HG03342 (cell line): ENCODE results near the gene ITGB7.

Experiments
- ATAC-seq: cut with Tn5 transposase; IDR thresholded peaks from one replicate; pipeline ENCODE4 v1.9.1; 2021; ENCODE audit warnings: mild to moderate bottlenecking, moderate library complexity; ENCODE audit not compliant: unreplicated experiment

ITGB7 gene

DNA sequence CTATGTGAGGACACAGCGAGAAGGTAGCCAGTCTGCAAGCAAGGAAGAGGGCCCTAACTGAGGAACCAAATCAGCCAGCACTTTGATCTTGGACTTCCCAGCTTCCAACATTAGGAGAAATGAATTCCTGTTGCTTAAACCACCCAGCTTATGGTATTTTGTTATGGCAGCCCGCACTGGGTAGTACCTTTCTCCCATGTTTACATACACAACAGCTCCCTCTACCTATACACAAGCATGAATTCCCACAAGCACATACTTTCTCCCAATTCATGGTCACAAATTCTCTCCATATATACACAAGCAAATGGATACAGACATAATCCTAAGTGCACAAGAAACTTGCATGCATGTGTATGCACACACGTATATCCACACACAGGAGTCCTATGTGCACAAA is 7.4 kb downstream of the ITGB7 start:
- ATAC-seq: no peak

DNA sequence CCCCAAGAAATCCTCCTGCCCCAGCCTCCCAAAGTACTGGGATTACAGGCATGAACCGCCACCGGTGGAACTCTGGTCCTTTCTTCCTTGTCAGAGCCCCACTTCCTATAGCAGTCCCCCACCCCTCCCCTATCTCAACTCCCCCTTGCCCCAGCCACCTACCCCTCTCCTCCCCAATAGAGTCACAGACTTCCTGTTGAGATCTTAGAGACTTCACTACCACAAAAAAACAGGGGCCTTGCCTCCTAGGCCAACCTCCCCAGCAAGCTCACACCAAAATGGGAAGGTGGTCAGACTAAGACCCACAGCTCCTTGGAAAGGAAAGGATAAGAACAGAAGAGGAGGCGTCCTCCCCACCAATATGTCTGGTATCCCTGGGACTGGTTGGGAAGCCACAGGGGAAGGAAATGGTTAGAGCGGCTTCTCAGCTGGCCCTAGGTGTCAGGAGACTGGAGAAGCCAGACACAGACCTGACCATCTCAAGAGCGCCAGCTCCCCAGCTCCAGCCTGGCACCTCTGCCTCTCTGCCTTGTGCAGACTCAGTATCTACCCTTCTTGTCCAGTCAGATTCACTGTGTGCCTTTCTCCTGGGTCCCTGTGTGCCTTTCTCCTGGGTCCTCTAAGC is 8.5 kb downstream of the ITGB7 start:
- ATAC-seq: no peak

DNA sequence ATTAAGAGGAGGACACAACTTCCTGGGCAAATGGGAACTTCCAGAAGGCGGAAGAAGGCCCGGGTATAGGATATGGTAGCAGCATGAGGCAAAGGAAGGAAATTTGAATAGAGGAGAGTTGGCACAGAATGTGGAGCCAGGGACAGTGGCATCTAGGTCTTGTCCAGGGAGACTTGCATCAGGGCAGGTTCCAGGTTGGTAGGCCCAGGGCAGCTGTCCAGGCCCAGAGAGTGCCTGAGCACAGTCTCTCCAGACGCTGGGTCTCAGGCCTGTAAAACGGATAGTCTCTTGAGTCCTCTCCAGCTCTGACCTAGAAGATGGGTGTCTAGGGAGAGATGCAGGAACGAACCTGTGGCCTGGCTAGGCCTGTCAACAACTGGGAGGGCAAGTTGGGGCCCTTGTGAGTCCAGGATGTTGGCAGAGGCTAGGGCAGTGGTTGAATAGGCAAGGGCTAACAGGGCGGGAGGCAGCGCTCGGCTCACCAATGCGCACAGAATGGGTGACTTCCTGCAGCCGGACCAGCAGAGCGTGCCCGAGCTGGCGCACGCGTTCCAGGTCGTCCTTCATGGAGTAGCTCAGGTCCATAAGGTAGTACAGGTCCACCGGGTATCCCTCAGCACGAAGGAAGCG is 9.9 kb downstream of the ITGB7 start:
- no peak for ATAC-seq

DNA sequence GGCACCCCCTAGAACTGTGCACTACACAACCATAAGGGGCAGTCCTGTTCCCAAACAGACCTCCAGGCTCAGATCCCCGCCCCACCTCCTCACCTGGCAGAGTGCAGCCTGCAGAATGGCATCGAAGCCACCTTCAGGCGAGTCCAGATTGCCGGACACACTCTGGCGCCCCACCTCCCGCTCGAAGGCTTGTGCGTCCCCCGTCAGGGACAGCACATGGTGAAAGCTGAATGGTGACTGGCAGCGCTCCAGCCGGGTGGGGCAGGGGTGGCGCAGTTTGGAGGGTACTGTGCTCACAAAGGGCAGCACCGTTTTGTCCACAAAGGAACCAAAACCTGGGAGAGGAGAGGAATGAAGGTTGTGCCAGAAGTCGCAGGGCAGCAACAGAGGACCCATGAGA is 10.6 kb downstream of the ITGB7 start:
- ATAC-seq: no peak

DNA sequence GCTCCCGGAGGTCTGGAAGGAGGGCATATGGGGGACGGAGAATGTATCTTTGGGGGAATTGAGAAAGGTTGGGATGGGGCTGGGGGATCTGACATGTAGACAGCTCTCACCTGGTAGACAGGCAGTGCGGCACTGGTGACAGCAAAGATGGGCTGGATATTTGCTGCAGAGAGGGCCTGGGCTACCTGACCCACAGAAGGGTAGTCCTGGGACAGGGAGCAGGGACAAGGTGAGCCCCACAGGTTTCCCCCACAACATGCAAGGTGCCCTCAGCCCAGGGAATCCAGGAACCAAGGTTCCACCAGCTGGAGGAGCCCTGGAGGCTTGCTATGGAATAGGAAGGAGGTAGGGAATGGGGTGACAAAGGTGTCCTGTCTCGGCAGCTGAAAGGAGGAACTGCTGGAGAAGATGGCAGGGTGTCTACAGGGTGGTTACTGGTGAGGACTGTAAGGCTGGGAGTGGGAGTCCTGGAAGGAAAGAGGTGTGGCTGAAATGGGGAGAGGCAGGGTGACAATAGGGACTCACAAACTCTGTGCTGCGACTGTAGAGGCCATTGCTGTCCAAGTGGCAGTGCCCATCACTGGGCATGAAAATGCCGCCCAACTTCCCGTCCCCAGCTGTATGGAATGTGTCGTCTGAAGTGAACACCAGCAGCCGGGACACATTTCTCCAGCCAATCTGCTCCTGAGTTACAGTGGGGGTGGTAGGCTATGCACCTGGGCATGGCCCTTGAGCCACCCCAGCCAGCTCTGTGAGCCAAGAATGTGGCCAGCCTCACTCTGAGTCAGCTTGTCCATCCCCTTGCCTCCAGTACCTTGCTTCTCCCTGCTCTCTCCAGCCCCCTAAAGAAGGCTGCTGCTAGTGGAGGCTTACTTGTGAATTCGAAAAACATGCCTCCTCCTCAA is 11.3 kb downstream of the ITGB7 start:
- no peak for ATAC-seq

DNA sequence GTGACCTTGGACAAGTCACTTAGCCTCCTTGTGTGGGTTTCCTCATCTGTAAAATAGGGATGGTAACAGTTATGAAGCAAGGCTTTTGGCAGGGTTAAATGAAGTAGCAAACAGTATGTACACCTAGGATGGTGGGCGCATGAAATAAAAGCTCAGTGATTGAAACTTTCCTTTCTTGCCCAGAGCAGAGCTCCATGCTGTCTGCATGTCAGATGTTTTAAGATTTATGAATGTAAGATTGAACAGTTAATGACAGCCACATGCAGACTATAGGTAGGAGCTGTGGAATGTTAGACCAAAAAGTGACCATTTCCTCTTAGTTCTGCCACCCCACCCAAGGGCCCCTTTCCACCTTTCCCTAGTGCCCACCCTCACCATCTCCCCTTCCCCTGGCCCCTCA is 12.1 kb downstream of the ITGB7 start:
- ATAC-seq: no peak

DNA sequence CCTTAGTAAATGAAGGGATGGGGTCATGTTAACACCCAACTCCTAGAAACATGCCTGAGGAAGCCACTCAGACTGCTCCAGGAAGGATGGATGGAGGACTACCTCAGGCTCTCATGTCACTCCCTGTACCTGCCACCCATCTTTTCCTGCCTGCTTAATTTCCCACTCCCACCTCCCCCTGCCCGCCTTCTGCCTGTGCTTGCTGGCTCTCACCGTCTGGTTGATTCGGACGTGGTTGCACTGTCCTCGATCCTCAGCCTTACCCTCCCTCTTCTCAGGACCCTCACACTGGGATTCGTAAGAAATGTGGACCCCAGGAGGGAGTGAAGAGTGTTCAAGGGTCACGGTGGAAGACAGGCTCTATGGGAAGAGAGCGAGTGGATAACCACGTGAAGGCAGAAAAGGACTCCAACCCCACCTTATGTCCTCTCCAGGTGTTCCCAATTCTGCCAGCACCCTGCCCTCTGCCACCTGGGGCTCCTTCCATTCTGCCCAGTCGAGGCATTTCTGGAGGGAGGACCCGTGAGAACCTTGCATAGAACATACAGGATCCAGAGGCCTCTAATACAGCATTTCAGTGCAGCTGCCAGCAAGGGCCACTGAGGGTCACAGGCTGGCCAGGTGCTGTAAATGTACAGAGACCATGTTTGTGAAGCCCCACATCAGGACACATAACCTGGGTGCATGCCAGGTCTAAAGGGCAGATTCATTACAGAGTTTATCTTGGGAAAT is 12.9 kb downstream of the ITGB7 start:
- ATAC-seq: no peak

DNA sequence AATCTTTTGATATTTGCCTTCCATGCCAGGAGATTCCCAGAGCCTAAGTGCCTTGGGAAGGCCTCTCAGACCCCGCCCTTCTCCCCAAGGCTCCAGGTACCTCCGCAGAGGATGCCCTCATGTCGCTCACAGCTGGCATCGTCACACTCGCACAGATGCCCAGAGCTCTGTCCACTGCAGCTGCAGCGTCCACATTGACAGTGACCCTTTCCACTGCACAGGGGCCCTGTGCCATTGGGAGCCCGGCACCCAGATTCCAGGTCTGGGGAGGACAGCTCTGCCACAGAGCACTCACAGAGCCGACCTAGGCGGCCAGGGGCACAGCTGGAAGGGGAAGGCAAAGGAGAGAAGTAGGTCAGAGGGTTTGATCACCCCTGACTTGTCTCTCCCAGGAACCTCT is 14.0 kb downstream of the ITGB7 start:
- ATAC-seq: no peak

DNA sequence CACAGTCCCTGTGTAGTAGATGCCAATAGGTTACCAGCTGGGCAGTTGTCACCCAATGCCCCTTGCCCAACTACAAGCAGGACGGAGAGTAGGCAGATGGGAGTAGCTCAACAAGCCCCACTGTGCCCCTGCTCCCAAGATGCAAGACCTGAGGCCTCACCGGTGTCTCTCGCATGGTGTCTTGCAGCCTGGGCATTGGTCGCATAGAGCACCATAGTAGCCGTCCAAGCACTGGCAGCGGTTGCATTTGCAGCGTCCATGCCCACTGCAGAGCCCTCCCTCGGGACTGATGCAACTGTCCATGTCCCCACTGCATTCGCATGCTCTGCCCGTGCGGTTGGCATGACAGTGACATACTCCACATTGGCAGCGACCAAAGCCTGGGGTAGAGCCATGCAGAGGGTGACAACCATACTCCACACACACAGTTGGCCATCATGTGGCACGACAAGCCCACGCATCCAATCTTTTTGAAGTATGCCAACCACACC is 14.5 kb downstream of the ITGB7 start:
- no peak for ATAC-seq

DNA sequence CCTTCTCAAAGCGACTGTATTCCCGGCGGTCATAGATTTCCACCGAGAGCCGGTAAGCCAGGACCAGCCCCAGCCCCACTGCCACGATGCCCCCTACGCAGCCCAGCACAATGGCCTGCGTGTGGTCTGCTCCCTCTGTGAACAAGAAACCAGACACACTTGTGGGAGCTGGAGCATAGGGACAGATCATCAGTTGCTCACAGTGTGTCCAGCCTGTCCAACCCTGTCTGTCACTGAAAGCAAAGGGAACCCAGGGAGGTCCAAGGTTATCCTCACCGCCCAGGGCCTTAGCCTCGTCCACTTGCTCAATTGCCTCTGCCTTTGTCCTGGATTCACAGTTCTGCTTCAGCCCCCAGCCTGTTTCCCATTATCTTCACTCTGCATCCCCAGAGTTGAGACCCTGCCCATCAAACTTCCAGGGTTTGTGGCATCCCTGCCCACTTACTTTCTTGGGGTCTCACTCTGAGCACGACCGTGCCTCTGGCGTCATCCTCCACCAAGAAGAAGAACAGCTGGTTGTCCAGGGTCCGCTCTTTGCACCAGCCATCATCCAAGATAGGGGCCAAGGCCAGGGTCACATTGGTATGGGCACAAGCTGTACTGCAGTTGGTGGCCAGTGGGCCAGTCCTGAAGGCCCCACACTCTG is 15.0 kb downstream of the ITGB7 start:
- no peak for ATAC-seq

DNA sequence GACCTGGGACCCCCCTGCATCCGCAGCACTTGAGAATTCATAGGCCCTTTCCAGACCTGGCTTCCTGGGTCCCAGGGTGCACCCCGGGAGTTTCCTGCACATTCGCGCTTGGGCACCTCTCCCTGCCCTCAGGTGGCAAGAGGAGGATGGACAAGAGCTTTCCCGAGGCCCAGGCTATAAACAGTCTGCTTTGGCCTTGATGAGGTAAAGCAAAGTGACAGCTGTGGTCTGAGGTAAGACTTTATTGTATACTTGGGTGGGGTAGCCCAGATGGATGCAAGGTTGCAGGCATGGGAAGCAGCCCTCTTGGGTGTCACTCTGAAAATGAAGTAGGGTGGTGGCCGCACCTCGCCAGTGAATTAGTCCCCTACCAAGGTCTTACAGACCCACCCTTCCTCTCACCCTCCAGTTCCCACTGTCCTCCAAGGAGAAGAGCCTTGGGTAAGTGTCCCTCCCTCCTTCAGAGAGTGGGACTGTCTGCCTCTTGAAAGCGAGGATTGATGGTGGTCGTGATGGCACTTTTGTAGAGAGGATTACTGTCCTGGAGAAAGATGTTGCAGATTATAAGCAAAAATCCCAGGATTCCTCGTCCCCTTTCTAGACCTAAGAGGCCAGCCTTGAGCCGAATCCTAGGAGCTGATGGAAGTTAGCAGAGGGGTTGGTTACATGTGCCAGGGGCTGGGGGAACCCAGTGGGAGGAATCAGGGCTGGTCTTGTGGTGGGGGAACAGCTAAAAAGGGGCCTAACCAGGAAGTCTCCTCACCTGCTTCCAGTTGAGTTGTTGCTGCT is 15.8 kb downstream of the ITGB7 start:
- no peak for ATAC-seq

DNA sequence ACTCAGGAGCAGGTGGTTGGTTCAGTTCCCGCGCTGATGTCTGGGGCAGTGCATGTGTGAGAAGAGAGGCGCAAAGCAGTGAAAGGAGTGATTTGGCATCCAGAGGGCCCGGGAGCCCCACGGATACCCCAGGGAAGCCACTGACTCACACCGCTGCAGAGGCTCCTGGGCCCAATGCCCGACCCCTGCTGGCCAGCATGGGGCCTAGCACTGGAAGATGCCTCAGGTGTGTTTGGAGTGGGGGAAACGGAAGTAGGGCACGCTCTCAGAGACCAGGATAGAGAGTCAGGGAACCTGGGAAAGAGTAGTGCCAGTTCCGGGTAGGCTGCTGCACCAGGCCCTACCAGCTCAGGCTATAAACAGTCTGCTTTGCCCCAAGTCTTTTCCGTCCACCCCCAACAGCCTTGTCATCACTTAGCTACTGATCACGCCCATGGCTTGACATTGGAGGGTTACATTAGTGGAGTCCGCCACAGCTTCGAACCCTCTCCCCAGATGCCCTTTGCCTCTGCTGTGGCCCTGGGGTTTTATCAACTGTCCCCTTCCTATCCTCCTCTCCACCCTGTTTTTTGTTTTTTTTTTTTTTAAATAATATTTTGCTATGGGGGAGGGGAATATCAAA is 16.8 kb downstream of the ITGB7 start:
- no peak for ATAC-seq

DNA sequence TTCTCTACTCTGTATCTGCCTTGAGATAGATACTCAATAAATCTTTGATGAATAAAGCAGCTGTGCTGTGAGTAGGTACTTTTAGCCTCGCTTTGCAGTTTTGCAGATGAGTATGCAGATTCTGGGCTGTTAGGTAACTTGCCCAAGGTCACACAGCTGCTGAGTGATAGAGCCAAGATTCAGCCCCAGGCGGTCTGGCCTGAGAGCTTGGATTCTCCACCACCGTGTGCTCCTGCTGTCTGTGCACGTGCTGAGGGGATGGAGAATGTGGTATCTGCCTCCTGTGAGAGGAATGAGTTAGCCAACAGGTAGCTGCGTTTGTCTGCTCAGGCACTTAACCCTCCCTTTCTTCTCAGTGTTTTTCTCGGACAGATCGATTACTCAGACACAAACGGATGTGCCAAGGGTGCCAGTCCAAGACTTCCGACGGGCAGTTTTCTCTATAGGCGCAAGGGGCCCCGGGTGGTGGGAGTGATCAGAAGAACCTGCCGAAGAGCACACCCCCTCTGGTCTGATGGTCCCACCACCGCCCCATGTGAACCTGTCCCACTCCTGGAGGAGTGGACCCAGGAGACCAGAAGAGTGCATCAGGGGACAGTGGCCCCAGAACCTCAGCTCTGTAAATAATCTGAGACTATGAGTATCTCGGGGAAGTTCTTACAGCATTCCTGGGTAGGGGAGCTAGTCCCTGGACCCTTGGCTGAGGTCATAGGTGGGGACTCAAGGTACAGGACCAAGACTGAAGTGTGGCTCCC is 19.7 kb downstream of the ITGB7 start:
- ATAC-seq: no peak

DNA sequence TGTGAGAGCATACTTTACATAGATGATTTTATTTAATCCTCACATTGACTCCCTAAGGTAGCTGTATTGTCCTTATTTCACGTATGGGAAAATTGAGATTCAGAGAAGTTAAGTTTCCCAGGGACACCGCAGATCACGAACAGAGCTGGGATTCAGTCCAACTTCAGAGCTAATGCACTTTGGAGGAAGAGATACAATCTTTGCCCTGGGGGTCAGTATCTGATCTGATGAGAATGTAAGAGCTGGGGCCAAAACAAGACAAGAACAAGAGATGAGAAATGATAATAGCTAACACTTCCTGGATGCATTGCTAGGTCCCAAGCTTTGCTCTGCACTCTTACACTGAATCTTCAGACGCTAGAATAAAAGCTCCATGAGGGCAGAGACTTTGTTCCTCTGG is 20.3 kb downstream of the ITGB7 start:
- no peak for ATAC-seq

DNA sequence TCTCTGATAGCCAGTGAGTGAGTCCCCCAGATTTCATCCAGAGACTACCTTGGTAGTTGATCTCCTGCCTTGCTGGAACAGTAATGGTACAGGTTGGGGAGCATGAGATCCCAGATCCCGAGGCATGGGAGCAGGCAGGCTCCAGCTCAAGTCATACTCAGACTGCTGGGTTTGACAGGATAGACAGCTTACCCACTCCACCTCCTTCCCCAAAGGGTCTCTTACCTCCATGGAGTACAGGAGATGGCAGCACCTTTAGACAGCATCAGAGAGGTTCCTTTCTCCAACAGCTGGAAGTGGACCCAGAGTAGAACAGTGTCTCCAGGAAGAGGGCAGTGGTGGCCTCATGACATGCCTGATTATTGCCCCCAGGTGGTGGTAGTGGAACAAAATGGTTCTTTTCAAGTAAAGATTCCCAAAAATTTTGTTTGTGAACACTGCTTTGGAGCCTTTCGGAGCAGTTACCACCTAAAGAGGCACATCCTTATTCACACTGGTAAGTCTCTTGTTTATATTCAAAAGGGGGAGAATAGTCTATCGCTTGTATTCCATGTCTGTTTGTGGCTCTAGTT is 21.4 kb downstream of the ITGB7 start:
- no peak for ATAC-seq

DNA sequence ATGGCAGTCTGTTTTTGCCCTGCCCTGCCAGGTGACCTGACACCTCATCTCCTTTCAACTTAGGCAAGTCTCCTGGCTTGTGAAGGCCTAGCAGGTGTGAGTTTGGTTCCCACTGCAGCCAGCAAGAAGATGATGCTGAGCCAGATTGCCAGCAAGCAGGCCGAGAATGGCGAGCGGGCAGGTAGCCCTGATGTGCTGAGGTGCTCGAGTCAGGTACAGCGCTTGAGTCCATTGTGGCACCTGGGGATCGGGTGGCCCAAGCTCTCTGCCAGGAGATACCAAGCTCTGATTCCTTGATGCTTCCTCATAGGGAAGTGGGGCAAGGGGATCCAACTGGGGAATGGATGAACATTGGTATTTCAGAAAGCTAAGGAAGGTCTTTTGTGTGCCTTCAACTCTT is 22.2 kb downstream of the ITGB7 start:
- no peak for ATAC-seq

DNA sequence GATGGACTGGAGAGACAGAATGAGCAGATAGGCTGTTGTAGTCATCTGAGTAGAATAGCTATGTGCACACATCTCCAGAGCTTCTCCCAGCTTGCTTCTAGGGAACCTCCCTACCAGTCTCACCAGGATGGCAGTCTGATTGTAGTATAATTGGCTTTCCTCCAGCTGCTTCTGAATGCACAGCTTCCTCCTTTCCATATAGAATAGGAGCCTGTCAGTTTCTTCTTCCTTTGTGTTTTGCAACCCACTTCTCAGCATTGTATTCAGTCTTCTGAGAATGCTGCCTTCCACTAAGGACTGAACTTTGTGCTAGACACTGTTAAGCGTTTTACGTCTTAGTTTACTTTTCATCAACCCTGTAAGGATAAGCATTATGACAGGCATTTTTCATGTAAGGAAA is 24.1 kb downstream of the ITGB7 start:
- no peak for ATAC-seq

DNA sequence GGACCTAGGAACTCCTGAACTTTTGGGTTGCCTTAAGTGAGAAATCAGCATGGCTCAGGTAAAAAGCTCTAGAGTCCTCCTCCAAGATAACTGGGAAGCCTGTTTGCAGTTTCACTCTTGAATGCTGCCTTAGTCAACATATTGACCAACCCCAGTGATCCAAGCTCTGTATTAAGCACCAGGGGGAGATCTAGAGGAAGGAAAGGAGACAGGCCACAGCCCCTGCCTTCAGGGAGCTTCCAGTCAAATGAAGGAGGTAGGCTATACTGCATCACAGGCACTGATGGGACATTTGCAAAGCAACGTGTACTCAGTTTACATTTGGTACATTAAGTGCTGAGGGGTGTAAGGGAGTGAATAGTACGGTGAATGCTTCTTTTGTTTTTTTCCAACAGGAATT is 25.1 kb downstream of the ITGB7 start:
- ATAC-seq: no peak
